ES-I3 (cell line): ENCODE data around the gene SLC8A3.
"Not testable (repeated sequence)": the region's sequence is repeated elsewhere in the genome, so short reads cannot be mapped to it uniquely, and the experiment has no call there.

Experiments
- H3K36me3 ChIP-seq: 2 replicates; pipeline ENCODE4 v1.6.1; 2013; ENCODE audit warnings: mild to moderate bottlenecking, low read length, control low read depth, moderate library complexity; ENCODE audit not compliant: insufficient read depth
- H3K4me1 ChIP-seq: 2 replicates; pipeline ENCODE4 v1.6.1; 2013; ENCODE audit warnings: mild to moderate bottlenecking, control low read depth, low read length; ENCODE audit not compliant: insufficient read depth
- H3K9ac ChIP-seq: 2 replicates; pipeline ENCODE4 v1.6.1; 2013; ENCODE audit warnings: low read depth, mild to moderate bottlenecking, low read length, moderate library complexity
- H3K9me3 ChIP-seq: 2 replicates; pipeline ENCODE4 v1.6.1; 2013; ENCODE audit warnings: mild to moderate bottlenecking, low read length, moderate library complexity; ENCODE audit not compliant: control insufficient read depth, insufficient read depth

The SLC8A3 gene, protein sequence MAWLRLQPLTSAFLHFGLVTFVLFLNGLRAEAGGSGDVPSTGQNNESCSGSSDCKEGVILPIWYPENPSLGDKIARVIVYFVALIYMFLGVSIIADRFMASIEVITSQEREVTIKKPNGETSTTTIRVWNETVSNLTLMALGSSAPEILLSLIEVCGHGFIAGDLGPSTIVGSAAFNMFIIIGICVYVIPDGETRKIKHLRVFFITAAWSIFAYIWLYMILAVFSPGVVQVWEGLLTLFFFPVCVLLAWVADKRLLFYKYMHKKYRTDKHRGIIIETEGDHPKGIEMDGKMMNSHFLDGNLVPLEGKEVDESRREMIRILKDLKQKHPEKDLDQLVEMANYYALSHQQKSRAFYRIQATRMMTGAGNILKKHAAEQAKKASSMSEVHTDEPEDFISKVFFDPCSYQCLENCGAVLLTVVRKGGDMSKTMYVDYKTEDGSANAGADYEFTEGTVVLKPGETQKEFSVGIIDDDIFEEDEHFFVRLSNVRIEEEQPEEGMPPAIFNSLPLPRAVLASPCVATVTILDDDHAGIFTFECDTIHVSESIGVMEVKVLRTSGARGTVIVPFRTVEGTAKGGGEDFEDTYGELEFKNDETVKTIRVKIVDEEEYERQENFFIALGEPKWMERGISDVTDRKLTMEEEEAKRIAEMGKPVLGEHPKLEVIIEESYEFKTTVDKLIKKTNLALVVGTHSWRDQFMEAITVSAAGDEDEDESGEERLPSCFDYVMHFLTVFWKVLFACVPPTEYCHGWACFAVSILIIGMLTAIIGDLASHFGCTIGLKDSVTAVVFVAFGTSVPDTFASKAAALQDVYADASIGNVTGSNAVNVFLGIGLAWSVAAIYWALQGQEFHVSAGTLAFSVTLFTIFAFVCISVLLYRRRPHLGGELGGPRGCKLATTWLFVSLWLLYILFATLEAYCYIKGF

DNA sequence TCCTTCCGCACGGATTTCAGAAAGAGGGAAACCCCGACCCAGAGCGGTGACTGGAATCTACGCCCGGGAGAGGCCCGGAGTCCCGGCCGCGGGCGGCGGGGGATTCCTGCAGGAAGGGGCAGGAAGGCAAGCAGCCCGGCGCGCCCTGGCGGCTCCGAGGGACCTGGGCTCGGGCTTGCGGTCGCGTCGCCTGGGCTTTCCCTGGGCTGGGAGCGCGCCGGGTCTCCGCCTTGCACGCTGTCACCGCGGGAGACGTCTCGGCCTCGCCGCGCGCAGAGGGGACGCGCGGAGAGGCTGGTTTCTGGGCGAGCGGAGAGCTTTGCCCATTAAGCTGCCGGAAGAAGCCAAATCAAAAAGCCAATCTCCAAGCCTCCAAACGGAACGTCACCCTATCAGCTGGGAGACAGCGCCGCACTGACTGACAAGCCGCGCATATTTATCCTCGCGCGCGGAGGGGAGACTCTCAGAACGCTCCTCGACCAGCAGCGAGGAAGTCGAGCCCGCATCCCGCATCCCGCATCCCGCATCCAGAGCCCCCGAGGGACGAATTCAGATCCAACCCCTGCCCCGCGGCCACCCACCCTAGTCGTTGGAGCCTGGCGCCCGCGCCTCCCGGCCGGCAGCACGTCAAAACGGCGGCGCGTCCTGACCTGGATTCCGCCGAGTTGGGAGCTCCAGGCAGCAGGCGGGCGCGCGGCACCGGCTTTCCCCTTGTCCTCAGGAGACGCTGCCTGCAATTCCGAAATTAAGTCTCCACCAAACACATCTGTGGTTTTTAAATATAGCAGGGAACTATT lies at the start of gene SLC8A3:
Gene SLC8A3 (minus strand): TSS at position 293 of the 797 bp plus-strand sequence. CDS start 20,529 bp downstream, outside the sequence.
- Histone ChIP-seq H3K4me1 (peaks cover 9% of the 10 kb centered on the region), H3K9me3 (no peaks in the 10 kb centered on the region), H3K36me3 (no peaks in the 10 kb centered on the region), H3K9ac (peak within 1 kb of the TSS; percentile 78; the same call in 1 of the 2 replicates)

DNA sequence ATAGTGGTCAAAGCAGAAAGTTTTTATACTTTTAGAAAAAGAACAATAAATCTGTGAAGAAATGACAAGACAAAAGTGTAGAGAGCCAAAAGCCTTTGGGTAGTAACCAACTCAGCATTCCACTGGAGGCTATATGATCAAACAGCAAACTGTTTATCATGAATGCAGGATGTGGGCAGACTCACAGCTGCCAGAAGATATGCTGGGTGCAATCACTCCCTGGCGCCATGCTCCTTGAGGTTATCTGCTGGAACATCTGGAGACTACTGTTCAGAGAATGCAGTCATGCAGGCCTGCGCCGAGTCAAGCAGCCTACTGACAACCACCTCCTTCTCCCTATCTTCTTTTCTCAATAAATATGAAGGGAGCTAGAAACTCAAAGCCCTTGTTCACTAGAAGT lies 49.0 kb upstream of the SLC8A3 start:
- H3K36me3 ChIP-seq: no peaks in the 10 kb centered on the region
- no peaks in the 10 kb centered on the region for H3K9me3 ChIP-seq
- H3K9ac ChIP-seq: no peak overlapping the region
- peaks cover 7% of the 10 kb centered on the region; the same call in 1 of the 2 replicates for H3K4me1 ChIP-seq

DNA sequence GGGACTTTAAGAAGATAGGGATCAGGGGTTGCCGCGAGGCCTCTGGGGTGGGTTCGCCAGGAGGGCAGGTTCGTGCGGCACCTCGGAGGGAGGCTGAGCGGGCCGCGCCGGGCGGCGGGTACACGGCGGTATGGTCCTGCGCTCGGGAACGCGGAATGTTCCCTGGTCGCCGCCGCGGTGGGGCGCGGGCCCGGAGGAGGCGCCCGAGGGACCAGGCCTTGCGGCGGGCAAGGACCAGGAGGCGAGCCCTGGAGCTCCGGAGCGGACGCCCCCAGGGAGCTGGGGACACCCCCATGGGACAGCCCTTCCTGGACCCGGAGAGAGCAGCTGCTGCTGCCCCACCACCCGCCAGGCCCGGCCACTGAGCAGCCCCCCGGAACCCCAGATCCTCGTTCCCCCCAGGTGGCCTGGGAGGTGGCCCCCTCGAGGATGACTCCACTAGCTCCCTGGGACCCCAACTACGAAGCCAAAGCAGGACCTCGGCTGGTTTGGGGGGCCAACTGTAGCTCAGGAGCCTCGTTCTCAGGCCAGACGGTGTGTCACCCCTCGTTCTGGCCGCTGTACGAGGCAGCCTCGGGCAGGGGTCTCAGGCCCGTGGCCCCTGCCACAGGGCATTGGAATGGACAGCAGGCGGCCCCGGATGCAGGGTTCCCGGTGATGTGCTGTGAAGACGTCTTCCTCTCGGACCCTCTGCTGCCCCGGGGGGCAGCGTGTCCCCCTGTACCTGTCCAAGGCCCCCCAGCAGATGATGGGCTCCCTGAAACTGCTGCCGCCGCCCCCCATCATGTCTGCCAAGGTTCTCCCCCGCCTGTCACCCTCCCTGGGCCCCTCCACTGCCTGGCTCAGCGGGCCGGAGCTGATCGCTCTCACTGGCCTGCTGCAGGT lies 45.6 kb upstream of the SLC8A3 start:
- Histone ChIP-seq H3K9me3 (no peaks in the 10 kb centered on the region), H3K9ac (no peak overlapping the region), H3K4me1 (peaks cover 1% of the 10 kb centered on the region; the same call in 1 of the 2 replicates), H3K36me3 (no peaks in the 10 kb centered on the region)

DNA sequence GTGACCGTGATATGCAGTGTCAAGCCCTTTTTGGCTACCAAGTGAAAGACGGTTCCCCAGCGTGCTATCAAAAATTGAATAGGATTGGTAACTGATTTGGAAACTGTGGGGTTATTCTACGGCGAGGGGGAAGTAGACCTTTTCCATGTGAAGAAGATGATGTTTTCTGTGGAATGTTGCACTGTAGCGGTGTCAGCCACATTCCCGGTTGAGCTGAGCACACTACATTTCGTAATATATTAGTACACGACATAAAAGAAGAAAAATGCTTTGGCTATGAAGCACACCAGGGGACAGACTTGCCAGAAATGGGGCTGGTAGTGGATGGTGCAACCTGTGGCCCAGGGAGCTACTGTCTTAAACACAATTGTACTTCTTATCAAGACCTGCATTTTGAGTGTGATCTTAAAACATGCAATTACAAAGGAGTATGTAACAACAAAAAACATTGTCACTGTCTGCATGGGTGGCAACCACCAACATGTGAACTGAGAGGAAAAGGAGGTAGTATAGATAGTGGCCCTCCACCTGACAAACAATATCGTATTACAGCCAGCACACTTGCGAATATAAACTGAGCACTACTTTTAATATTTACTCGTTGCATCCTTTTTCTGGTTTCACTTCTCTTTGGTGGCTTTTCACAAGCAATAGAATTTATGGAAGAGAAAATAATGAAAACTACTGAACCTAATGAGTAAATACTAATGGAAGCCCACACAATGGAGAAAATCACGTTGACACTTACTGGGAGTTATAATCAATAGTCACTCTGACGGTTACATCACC lies 43.2 kb upstream of the SLC8A3 start:
- H3K36me3 ChIP-seq, H3K4me1 ChIP-seq, H3K9me3 ChIP-seq, H3K9ac ChIP-seq: not testable (repeated sequence)

DNA sequence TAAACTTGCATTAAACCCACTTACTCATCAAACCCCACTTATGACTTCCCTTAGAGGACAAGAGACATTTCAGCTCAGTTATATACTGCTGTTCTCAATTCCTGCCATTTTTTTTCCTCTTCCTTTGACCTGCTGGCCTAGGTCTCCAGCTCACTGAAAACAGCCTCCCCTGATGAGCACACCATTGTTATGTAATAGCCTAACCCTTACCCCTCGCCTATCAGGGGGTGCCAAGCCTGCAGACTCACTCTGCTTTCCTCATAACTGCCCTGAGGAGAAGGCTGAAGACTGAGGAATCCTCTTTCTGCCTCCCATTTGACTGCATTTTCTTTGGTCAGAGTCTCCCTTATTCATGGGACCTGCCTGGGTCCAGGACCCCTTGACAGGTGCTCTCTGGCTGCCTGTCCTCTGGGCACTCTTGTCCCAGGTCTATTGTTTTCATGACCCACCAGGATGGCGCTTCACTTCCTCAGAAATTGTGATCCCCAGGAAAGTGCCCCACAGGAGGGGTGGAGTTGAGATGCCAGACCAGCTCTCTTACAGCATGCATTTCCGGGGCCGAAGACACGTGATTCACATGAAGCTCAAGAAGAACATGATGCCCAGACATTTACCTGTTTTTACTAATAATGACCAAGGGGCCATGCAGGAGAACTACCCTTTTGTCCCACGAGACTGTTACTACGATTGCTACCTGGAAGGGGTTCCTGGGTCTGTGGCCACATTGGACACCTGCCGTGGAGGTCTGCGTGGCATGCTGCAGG lies 41.3 kb upstream of the SLC8A3 start:
- H3K4me1 ChIP-seq, H3K9ac ChIP-seq, H3K9me3 ChIP-seq, H3K36me3 ChIP-seq: not testable (repeated sequence)

DNA sequence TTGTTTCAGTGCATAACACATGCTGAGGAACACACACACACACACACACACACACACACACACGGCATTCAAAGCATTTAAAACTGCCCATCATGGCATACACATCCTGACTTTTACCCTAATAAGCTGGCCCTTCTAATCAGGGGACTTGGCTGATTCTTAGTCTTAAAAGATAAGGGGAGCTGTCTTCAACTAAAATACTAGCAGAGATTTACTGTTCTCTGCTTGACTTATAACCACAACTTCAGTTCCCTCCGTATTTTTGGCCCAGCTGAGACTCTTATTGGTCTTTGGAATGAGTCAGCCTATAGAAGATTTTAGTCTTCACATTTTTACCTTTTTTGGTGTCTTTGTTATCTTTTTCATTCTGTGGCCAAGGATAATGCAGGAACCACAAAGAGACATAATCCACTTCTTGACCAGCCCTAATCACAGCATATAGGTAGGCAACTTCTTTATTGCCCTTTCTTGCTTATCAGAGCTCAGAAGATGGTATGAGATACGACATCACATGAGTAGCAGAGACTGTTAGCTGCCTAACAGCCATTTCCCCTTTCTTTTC lies 25.1 kb upstream of the SLC8A3 start:
- H3K9me3 ChIP-seq: no peaks in the 10 kb centered on the region
- no peaks in the 10 kb centered on the region for H3K36me3 ChIP-seq
- no peaks in the 10 kb centered on the region for H3K4me1 ChIP-seq
- H3K9ac ChIP-seq: no peak overlapping the region

DNA sequence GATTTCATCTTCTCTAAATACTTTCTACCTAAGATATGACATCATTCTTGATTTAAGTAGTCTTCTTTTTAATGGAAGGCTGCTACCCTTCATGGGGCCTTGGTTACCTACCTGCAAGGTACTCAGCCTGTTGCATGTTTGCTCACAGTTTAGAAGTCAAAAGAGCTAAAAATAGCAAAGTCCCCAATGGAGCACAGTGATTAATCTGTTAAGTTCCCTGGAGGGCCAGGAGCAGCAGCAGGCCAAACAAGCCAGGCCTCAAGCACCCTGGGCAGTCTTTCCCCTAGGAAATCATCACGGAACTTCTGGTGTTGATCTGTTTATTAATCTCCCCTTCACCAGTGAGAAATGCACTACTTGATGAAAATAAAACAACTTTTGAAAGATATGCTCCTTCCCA lies 24.0 kb upstream of the SLC8A3 start:
- Histone ChIP-seq H3K36me3 (no peaks in the 10 kb centered on the region), H3K4me1 (no peaks in the 10 kb centered on the region), H3K9ac (no peak overlapping the region), H3K9me3 (no peaks in the 10 kb centered on the region)

DNA sequence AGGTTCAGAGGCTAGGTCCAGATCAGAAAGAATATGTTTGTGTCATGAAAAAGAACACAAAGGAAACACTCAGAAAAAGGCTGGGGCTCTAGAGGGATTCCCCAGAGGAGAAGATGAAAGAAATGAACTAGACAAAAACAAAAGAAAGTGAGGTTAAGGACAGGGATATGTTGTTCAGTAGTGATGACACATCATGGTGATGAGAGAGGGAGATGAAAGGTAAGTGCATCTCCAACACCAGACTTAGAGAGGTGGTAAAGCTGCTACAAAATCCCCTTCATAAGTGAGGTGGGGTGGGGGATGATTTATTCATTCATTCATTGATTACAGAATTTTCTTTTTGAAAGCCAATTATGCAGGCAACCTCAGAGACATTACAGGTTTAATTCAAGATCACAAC lies 19.6 kb upstream of the SLC8A3 start:
- no peaks in the 10 kb centered on the region for H3K4me1 ChIP-seq
- no peaks in the 10 kb centered on the region; the same call in 1 of the 2 replicates for H3K9me3 ChIP-seq
- no peak overlapping the region for H3K9ac ChIP-seq
- H3K36me3 ChIP-seq: no peaks in the 10 kb centered on the region

DNA sequence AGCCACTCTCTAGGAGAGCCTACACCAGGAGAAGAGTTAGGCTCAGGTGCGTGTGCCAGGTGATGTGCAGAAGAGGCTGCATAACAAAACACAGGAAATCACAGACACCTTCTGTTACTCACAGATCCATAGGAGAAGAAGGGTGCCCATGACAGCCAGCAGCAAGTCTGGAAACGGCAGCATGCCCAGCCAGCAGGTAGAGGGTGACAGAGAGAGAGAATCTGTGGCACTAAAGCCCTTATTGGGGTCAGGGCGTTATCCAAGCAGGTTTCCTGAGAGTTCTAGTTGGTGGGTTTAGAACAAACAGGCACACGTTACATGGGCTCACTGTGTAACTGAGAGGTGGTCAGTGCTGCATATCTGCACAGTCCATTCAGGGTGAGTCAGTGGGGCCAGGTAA lies 14.9 kb upstream of the SLC8A3 start:
- no peaks in the 10 kb centered on the region for H3K4me1 ChIP-seq
- H3K9me3 ChIP-seq: no peaks in the 10 kb centered on the region; the same call in 1 of the 2 replicates
- no peak overlapping the region for H3K9ac ChIP-seq
- no peaks in the 10 kb centered on the region for H3K36me3 ChIP-seq

DNA sequence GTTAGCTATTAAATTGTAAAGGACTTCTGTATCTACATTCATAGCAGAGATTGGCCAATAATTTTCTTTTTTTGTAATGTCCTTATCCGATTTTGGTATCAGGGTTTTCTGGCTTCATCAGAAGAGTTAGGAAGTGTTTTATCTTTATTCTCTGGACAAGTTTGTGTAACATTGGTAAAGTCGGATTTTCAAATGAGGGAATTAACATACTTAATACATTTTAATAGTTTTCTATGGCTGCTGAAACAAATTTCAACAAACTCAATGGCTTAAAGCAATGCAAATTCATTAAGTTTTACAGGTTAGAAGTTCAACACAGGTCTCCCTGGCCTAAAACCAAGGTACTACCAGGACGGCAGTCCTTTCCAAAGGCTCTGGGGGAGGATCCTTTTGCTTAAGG lies 13.2 kb upstream of the SLC8A3 start:
- no peaks in the 10 kb centered on the region for H3K4me1 ChIP-seq
- H3K36me3 ChIP-seq: no peaks in the 10 kb centered on the region
- H3K9ac ChIP-seq: no peak overlapping the region
- H3K9me3 ChIP-seq: no peaks in the 10 kb centered on the region; the same call in 1 of the 2 replicates

DNA sequence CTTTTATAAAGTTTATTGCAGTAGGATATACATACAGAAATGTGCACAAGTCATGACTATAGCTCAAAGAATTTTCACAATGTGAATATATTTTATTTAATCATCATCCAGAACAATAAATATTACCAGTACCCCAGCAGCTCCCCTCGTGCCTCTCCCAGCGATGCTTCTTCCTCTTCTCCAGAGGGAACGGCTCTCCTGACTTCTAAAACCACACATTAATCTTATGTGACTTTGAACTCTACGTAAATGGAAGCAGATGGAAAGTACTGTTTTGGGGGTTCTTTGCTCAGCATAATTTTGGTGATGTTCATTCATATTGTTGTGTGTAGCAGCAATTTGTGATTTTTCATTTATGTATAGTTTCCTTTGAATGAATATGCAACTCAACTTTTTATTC lies 4.6 kb upstream of the SLC8A3 start:
- Histone ChIP-seq H3K4me1 (peaks cover 6% of the 10 kb centered on the region), H3K36me3 (no peaks in the 10 kb centered on the region), H3K9ac (no peak overlapping the region), H3K9me3 (no peaks in the 10 kb centered on the region)

DNA sequence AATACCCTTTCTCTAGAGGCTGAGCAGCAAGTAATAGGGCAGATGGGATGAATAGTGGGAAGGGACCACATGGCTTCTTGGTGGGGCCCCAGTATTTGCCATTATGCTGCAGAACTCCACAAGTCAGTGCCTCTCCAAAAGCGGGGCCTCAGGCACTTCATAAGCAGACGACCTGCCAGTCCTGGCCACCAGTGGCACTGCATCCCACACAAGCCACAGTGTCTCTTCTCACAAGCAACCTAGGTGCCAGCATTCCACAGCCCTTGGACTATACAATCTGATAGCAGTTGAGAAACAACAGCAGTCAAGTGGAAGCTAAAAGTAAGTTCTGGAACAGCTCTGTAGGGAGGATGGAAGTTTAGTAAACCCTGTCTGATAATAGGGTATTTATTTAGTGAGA lies 4.2 kb upstream of the SLC8A3 start:
- H3K4me1 ChIP-seq: peaks cover 6% of the 10 kb centered on the region
- no peaks in the 10 kb centered on the region for H3K36me3 ChIP-seq
- H3K9me3 ChIP-seq: no peaks in the 10 kb centered on the region
- no peak overlapping the region for H3K9ac ChIP-seq
